Activated CD8-positive, alpha-beta memory T cell treated with anti-CD3 and anti-CD28 coated beads, Interleukin-2, amount 50 U/mL, for 4 hours (primary cell): ENCODE measurements around the gene RADIL.
A peak's percentile ranks its signal among the peaks of the same experiment; 100 is the strongest.

Experiments used
- DNase-seq: peaks from one replicate; pipeline ENCODE4 v3.0.0-alpha.2; 2020

RADIL gene

DNA sequence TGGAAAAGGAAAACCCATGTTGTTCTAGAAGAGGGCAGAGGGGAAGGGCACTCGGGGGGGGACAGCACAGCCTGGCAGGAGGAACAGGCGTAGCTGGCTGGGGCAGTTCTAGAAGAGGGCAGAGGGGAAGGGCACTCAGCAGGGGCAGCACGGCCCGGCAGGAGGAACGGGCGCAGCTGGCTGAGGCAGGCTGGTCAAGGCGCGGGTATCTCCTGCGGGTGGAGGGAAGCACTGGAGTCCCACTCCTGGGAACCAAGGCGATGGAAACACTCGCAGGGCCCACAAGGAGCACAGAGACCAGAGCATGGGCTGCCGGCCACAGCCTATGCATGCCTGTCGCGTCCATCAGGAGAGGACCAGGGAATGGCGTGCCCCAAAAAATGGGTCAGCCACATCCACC, 58.4 kb downstream of the RADIL start:
- no peak for DNase-seq

DNA sequence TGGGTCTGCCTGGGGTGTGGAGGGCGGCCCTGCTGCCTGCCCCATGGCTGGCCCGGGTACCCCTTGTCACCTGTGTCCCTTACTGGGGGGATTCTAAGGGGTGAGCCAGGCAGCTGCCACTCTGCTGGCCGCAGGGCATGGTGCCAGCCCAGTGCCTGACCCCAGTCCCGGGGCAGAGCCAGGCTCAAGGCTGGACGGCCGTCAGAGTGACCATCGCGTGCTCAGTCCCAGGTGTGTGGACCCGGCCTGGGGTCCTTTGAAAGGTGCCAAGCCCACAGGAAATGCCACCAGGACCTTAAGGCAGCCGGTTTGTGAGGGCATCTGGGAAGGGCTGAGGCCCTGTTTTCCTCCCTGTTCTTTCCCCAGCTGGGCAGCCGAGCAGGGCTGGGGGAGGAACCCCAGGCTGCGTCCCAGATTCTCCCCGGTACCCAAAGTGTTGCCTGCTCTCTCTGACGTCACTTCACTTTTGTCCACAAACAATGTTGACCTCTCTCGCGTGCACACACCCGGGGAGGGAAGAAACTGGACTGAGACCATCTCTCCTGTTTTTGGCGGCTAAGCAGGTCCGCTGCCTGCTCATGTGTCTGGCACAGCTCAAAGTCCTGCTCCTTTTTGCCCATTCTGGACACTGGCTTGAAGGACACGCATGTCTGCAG, 59.3 kb downstream of the RADIL start:
- DNase-seq: no peak

DNA sequence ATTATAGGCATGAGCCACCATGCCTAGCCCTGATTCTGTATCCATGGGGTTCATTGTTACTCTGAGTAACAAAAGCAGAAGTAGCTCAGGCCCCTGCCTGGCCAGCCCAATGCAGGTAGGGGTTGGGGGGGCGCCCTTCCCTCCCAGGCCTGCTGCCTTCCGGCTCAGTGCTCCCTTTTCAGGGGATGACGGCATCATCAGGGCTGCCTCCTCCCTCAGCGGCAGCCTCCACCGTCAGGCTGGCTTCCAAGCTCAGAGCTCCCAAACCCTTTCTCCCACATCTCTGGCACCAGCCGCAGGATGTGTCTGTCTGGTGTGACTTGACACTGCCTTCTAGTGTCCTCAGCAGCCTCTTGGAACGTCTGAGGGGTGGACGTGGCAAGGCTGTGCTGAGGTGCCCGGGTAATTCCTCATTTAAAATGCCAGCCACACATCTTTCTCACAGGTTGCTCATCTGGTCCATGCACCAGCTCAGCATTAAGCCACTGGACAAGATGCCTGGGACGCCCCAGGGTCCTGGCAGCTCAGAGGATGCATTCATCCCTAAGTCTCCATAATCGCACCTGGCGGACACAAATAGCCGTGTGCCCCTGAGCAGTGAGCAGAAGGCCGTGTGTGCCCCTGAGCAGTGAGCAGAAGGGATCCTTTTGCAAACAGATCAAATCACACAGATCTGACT, 59.9 kb downstream of the RADIL start:
- DNase-seq: no peak

DNA sequence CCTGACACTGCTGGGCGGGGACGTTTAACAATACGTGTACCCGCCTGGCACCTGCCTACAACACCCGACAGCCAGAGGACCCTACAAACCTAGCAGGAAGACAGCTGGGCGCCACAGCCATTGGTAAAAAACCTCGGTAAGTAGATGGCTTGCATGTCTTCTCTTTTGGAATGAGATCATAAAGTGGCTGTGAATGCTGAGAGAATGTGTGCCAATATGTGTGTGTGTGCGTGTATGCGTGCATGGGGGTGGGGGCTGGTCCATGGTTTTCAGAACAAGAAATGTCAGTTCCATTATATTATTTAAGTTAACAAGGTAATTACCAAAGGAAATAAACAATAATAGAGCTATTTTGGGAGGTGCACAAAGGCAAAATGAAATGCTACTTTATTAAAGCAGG, 60.8 kb downstream of the RADIL start:
- DNase-seq: no peak

DNA sequence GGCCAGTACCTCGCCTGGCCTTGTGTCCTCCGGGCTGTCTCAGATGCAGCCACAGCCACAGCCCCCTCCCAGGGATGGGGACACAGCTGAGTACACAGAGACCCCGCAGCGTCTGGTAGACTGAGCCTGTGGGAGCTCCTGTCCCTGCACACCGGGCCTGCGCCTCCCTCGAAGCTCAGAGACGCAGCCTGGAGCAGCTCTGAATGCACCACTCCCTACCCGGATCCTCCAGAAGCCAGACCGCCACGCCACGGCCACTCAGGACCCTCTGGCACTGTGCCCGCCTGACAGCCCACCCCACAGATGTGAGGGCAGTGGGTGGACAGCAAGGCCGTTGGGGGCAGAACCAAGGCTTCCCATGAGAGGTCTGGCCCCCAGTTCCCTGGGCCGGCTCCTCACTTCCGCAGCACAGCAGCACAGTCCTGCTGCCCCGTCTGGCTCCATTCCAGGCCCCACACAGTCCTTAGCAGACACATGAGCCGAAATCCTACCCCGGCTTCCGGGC, 62.5 kb downstream of the RADIL start:
- DNase-seq: no peak

DNA sequence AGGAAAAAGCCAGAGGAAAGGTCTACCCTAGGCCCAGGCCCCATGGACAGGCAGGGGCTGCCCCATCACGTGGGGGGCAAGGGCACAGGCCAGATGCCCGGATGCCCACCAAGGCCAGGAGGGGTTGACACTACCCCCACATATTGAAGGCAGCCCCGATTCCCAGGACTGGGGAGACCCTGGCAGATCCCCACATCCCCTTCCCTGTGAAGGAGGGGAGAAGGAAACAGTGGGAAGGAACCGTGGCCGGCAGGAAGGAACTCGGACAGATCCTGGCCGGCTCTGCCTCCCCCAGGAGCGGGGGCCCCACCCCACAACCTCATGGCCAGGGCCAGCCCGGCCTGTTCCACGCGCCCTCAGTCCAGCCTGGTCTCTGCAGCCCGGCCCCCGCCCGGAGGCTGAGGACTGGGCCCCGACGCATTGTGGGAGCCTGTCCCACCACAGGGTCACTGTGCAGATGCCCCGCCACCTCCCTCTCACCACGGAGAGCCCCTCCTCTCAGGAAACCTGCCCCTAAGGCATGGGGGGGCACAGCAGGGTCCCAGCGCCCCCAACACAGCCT, 63.0 kb downstream of the RADIL start:
- no peak for DNase-seq

DNA sequence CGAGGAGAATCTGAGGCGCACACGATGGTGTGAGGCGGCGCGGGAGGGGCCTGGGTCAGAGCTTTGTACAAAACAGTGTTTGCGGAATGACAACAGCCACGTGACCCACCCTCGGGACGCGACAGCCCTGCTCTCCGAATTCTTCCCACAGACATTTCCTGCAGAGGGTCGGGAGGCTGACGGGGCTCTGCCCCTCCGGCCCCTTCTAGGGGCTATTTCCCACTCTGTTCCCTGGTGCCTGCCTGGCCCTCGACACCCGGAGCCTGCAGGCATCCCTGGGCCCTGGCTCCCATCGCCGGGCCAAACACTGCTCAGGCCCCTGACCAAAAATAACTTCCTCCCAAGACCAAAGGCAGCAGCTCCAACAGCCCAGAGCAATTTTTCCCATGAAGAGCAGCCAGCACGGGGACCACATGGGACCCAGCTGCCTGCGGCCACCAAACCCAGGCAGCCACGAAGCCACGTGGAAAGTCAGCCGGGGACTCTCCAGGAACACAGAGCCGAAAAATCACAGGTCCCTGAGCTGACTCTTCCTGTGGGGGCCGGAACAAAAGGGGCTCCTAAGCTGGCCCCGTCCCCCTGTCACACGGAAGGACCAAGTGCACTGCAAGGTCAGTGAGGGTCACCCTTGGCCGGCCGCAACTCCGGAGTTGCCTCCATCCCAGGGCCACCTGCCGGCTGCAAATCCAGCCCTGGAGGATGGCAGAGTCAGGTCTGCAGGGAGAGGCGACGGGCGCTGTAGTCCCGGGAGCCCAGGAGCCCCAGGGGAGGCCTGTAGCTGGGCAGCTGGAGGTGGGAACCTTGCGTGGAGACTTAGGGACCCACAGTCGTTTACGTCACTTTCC, 63.7 kb downstream of the RADIL start:
- no peak for DNase-seq

DNA sequence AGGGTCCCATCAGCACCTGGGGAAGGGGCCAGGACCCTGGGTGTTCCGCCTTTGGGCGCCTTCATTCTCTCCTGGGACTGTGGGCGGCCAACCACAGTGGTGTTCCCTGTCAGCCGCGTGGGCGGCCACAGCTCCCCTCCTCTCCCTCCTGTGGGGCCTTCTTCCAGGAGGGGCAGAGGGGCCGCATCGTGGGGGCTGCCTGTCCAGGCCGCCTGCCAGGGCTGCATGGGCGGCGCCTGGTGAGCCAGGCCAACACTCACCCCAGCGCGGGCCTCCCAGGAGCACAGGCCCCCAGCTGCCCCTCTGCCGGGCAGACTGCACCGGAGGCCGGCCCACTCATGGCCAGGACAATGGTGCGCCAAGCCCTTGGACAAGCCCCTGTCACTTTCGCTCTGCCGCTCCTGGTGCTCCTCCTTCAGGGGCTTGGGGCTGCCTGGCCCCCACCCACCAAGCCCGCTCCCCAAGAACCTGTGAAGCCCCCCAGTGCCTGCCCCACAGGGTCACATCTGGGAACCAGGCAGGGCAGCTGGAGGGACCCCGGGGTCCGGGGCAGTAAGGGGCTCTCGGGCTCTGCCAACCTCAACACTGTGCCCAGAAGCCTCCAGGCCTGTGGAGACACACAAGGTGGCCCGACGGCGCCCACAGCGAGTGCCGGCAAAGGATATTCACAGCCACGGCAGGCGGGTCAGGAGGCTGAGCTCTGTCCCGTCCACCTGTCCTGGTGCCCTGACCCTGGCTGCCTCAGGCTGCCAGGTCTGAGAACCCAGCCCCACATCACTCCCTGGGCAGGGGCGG, 65.3 kb downstream of the RADIL start:
- DNase-seq: no peak

DNA sequence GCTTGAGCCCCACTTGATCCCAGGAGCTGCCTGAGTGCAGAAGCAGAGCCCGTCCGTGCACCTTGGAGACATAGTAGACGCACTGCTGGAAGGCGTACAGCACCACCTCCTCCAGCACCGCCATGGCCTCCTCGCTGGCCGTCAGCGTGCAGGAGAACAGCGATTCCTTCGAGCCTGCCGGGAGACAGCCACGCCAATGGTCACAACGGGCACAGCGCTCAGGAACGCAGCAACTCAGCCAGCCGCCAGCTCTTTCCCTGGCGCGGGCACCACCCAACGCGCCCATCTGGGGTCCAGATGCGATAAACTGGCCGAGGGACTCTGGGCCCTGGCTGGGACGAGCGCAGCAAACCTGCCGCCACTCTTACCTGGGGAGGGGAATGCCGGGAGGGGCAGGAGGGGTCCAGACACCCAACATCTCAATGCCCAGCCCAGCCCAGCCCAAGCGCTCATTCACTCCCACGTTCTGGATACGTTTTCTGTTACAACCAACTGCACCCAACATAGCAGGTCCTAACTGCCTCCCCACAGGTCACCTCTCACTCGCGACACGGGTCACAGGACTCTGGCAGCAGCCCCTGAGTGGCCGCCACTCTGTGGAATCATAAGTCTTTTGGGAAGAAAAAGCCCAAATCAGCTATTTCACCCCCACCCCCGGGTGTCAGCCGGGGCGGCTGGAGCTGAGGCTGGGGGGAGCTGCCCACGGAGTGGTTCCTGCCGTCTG, 66.2 kb downstream of the RADIL start:
- no peak for DNase-seq

DNA sequence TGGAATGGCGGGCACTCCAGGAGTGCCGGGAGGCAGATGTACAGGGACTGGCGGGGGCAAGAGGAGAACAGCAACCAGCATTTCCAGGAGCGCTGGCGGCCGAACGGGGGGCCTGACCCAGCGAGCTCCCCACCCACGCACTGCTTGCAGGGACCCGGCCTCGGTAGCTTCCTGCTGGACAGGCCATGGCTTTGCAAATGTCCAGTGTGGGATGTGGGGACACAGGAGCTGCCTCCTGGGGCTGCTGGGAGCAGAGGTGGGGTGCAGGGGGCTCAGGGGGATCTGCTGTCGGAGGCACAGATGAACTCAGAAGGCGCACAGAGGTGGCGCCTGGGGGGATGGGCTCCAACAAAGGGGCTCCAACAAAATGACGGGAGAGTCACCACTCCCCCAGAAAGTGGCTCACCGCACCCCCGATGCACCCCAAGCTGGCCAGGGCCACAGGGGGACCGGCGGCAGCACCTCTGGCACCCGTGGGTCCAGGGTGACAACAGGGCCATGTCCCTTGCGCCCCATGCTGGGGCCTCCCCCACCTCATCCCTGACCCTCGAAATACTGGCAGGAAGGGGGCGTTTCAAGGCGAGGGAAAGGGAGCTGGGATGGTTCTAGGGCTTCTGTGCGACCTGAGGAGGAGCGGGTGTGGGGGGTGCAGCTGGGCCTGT, 67.0 kb downstream of the RADIL start:
- no peak for DNase-seq

DNA sequence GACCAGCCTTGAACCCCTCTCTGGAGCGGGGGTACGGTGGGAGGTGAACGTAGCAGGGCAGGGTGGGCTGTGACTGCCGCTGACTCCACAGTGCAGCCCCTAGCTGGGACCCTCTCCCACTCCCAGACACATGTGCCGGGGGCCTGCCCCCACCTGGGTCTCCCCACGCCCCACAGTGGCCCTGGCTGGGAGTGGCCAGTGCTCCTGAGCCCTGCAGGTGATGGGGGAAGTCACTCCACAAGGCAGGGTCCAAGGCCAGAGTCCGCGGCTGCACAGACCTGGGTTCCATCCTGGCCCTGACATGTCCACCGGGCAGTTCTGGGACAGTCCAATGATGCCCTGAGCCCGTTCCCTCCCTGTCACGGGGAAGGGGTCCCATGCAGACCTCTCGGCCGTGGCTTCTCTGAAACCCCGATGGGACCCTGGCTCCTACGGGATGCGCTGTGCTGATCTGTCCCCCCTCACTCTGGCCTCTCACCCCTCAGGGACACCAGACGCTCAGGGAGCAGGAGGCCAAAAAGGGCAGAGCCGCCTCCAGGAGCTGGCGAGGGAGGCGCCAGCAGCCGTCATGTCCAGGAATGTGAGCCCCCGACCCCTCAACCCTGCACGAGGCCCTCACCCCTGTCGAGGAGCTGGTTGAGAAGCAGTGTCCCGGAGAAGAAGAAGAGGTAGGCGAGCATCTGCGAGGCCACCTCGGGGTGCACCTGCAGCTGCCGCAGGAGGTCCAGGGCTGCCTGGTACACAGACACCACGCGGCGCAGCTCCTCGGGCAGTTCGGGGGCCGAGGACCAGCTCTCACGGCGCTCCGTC, 67.7 kb downstream of the RADIL start:
- no peak for DNase-seq

DNA sequence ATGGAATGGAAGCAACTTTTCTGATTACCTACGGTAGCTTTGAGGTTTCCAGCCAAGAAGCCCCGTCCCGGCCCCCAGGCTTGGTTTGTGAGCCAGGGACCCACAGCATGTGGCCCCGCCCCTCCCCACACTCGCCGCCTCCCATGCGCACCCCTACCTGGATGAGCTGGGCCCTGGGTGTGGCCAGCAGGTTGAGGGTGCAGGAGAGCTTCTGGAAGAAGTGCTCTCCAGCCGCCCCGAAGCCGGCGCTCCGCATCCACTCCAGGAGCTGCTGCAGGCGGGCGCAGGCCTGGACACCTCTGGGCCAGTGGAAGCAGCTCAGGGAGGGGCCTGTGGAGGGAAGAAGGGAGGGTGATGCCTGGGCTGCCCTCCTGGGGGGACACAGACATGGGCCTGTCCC, 68.4 kb downstream of the RADIL start:
- no peak for DNase-seq

DNA sequence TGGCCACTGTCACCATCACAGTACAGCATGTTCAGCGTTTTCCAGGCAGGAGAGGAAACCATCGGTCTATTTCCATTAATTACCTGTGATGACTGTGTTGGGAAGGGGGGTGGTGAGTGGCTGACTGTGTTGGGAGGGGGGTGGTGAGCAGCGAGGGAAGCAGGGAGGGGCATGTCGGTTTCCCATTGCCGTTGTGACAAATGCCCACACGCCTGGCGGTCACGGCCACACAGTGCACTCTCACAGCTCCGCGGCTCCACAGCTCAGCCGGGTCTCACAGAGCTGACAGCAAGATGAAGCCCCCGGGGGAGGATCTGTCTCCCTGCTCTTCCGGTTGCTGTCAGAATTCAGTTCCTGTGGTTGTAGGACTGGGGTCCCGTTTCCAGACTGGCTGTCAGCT, 69.1 kb downstream of the RADIL start:
- DNase-seq: no peak

DNA sequence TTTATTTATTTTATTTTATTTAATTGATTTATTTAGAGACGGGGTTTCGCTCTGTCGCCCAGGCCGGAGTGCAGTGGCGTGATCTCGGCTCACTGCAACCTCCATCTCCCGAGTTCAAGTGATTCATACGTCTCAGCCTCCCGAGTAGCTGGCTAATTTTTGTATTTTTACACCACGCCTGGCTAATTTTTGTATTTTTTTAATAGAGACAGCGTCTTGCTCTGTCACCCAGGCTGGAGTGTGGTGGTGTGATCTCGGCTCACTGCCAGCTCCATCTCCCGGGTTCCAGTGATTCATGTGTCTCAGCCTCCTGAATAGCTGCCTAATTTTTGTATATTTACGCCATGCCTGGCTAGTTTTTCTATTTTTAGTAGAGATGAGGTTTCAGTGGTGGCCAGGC, 73.8 kb downstream of the RADIL start:
- no peak for DNase-seq

DNA sequence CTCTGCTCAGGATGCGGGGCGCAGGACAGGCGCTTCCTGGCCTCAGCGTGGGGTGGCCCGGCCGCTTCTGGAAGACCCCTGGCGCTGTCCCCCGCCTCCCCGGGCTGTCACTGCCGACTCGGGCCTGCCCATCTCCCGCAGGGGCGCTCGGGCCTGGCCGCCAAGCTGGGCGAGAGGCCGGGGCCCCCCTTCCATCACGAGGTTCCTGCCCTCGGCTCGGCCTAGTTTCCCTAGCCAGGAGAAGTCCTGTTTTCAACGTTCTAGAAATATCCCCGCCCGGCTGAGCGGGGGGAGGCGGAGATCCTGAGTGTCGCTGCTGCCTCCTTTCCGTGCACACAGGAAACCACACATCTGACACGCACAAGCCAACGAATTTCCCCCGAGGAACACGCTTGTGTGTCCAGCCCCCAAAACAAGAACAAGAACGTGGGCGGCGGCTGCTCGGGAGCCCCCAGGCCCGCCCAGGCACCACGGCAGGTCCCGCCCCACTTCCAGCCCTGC, 74.4 kb downstream of the RADIL start:
- peak; percentile 47 for DNase-seq

DNA sequence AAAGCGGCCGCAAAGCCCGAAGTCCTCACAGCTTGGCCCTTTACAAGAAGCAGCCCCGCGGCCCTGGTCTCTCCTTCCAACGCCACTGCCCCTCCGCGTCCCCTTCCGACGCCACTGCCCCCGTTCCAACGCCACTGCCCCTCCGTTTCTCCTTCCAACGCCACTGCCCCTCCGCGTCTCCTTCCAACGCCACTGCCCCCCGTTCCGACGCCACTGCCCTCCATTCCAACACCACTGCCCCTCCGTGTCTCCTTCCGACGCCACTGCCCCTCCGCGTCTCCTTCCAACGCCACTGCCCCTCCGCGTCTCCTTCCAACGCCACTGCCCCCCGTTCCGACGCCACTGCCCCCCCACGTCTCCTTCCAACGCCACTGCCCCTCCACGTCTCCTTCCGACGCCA, 75.0 kb downstream of the RADIL start:
- DNase-seq: no peak

DNA sequence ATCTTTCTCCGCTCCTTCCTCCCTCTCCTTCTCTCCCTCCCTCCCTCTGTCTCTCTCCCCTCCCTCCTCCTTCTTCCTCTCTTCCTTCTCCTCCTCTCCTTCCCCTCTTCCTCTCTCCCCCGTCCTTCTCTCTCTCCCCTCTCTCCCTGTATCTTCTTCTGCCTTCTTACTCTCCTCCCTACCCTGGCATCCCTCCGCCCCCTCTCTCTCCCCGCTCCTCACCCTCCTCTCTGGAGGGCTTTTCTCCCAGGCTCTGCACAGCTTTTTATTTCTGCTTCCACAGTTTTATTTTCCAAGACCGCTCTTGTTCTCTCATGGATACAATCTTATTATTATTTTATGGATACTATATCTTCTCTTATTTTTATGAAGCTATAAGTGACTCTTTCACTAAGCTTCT, 75.5 kb downstream of the RADIL start:
- DNase-seq: no peak

DNA sequence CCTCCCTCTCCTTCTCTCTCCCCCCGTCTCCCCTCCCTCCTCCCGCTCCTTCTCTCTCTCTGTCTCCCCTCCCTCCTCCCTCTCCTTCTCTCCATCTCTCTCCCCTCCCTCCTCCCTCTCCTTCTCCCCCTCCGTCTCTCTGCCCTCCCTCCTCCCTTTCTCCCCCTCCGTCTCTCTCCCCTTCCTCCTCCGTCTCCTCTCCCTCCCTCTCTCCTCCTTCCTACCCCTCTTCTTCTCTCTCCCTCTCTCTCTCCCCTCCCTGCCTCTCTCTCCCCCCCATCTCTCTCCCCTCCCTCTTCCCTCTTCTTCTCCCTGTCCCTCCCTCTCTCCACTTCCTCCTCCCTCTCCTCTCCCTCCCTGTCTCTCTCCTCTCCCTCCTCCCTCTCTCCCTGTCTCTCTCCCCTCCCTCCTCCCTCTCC, 75.9 kb downstream of the RADIL start:
- DNase-seq: no peak

DNA sequence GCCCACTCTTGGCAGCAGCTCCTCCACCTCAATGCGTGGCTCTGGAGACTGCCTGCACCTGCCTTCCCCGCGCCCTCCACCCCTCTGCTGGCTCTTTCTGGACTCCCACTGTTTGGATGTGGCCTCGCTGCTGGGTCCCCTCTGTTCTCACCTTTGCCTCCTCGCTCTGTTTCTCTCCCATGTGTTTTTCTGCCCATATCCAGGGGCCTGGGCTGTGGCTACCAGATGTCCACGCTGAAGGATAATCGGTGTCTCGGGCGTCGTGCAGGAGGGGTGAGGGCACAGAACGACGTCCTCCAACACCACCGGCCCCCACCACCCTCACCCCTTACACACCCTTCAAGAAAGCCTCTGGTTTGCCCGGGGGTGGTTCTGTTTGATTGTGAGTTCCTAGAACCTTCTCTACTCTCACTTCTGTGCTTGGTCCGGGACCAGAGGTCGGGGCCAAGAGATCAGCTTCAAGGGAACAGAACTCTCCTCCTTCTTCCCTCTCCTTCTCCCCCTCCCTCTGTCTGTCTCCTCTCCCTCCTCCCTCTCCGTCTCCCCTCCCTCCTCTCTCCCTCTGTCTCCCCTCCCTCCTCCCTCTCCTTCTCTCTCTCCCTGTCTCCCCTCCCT, 76.4 kb downstream of the RADIL start:
- DNase-seq: no peak

DNA sequence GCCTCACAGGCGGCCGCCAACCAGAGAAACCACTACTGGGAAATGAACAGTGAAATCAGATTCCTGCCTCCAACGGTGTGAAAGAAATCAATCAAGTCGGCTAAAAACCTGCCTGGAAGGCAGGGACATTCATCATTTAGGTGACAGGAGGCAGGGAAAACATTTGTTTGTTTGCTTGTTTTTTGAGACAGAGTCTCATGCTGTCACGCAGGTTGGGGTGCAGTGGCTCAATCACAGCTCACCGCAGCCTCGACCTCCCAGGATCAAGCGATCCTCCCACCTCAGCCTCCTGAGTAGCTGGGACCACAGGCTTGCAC, 77.6 kb downstream of the RADIL start:
- no peak for DNase-seq
